Stimulated activated CD4-positive, alpha-beta T cell treated with anti-CD3 and anti-CD28 coated beads, Interleukin-4, amount 100 ng/mL, for 48 hours (primary cell): ENCODE results near the gene OR2V1.
"Not testable (repeated sequence)": the region's sequence is repeated elsewhere in the genome, so short reads cannot be mapped to it uniquely, and the experiment has no call there.

Source experiments
- DNase-seq, 2 donors: peaks; one replicate each; pipeline ENCODE4 v3.0.0-alpha.2; 2020; ENCODE audit warnings: low read depth in 2 of 2

The OR2V1 gene

GRCh38 chr5:181101930-181102674 lies 28.9 kb downstream of the OR2V1 start:
- DNase-seq, result not testable (repeated sequence)

GRCh38 chr5:181101030-181101641 lies 29.8 kb downstream of the OR2V1 start:
- DNase-seq, result not testable (repeated sequence)

- DNase-seq, result no peak
These were observed 30.7 kb downstream of the OR2V1 start for GRCh38 chr5:181100121-181100875.

- no peak for DNase-seq
These were observed 31.3 kb downstream of the OR2V1 start for GRCh38 chr5:181099602-181100086.

GRCh38 chr5:181098762-181099601 lies 32.0 kb downstream of the OR2V1 start:
- DNase-seq, result no peak

GRCh38 chr5:181097759-181098491 lies 33.0 kb downstream of the OR2V1 start:
- not testable (repeated sequence) for DNase-seq

- not testable (repeated sequence) for DNase-seq
These were observed 33.6 kb downstream of the OR2V1 start for GRCh38 chr5:181097383-181097753.

GRCh38 chr5:181096721-181097382 lies 34.1 kb downstream of the OR2V1 start:
- not testable (repeated sequence) for DNase-seq

GRCh38 chr5:181095162-181095561 lies 35.8 kb downstream of the OR2V1 start:
- DNase-seq, result not testable (repeated sequence)

GRCh38 chr5:181092428-181092827 lies 38.5 kb downstream of the OR2V1 start:
- no peak for DNase-seq

GRCh38 chr5:181088289-181088688 lies 42.7 kb downstream of the OR2V1 start:
- DNase-seq, result no peak

GRCh38 chr5:181087309-181087708 lies 43.7 kb downstream of the OR2V1 start:
- DNase-seq, result no peak

GRCh38 chr5:181086884-181087205 lies 44.1 kb downstream of the OR2V1 start:
- no peak for DNase-seq

- DNase-seq, result no peak
These were observed 44.7 kb downstream of the OR2V1 start for GRCh38 chr5:181086026-181086883.

- no peak for DNase-seq
These were observed 46.3 kb downstream of the OR2V1 start for GRCh38 chr5:181084621-181085195.

- no peak for DNase-seq
These were observed 49.0 kb downstream of the OR2V1 start for GRCh38 chr5:181081989-181082388.

- DNase-seq, result no peak
These were observed 54.0 kb downstream of the OR2V1 start for GRCh38 chr5:181076920-181077319.
